Heart left ventricle (tissue), 13 donors: Measurements from ENCODE around the gene SEC24B.

Source experiments
- CTCF ChIP-seq, 12 donors: fragments of 200-600 bp; sonication (generic) in 4 of 12; IDR thresholded peaks; one replicate each; pipeline versions ENCODE4 v1.5.0 to v1.8.0; 2018 to 2022; ENCODE audit warnings: antibody characterized with exemption in 12 of 12, mild to moderate bottlenecking in 5 of 12
- POLR2A ChIP-seq, 2 donors: fragments of 450-650 bp; IDR thresholded peaks; one replicate each; pipeline ENCODE4 v1.6.1; 2017; ENCODE audit warnings: antibody characterized with exemption in 2 of 2, mild to moderate bottlenecking in 2 of 2, moderate library complexity in 2 of 2
- donor health status: ischemic (EF 13 %, LVEDD 7.1; RV severe dilation, severe dysfunction).
- donor health status: DM: no; HTN: yes; CAD: no.
- donor health status: DM: no; HTN: no; CAD: no.
- donor health status: ischemic (EF 25% LVEDD 6.9; RV normal size, moderate dysfunction).
- donor health status: ischemic (EF 25% LVEDD 5.7; RV mildly dilated, moderate dysfunction).
- donor health status: ischemic (EF 35%, LVEDD 5.7; RV mildly dilated, moderate dysfunction).
- donor health status: nonischemic (EF 11% LVEDD 7.7; RV severe dilation, severe dysfunction).
- donor health status: DM: yes; HTN: yes; CAD: no.
- donor health status: PGD.
- donor health status: ischemic (EF 29% LVEDD 5.4; RV normal size, mild dysfunction).
- donor health status: nonischemic (EF 23%, LVEDD 6.1; RV moderate dilation, normal function).

- TF ChIP-seq CTCF (IDR thresholded peaks at IDR 0.05) (no peak), POLR2A (IDR thresholded peaks at IDR 0.05) (no peak)
These were observed 48.4 kb upstream of the SEC24B start for GRCh38 chr4:109385260-109385659.
